A673 (cell line): Measurements from ENCODE around the gene C15orf61. TPM values are rescaled to one million over a fixed set of nuclear protein-coding genes. Genes with fewer than 3 reads are reported as not detected.

ENCODE experiments used
- BruUV-seq: library from RNA; stranded (reverse); fragments of 400-500 nt; replicated peaks from 2 replicates; lab custom pipeline; 2021; lab: Mats Ljungman, UMichigan
- CTCF ChIA-PET: fragments of 300-600 bp; sonication (Branson Sonifier 250); formaldehyde crosslinking; loops from one replicate; lab custom pipeline; 2022; ENCODE audit warnings: antibody characterized with exemption; lab: Charles Lee
- POLR2A ChIA-PET: fragments of 300-600 bp; sonication (Branson Sonifier 250); formaldehyde crosslinking; loops from one replicate; lab custom pipeline; 2022; ENCODE audit warnings: antibody characterized with exemption; ENCODE audit not compliant: low non-redundant PET; lab: Charles Lee
- DNase-seq: peaks from one replicate; pipeline ENCODE4 v3.0.0-alpha.2; 2015; ENCODE audit warnings: low spot score
- H3K27ac ChIP-seq: fragments of 200-600 bp; sonication (generic); 2 replicates; pipeline ENCODE4 v1.5.1; 2016; ENCODE audit warnings: mixed run types, low read depth, mild to moderate bottlenecking, mixed read lengths, antibody characterized with exemption, low read length; ENCODE audit not compliant: poor library complexity, severe bottlenecking
- H3K27me3 ChIP-seq: fragments of 200-600 bp; sonication (generic); replicated peaks from 2 replicates; pipeline ENCODE4 v1.6.1; 2017; ENCODE audit warnings: mixed run types, low read depth, mild to moderate bottlenecking, mixed read lengths, antibody characterized with exemption, low read length; ENCODE audit not compliant: insufficient read depth, poor library complexity
- H3K36me3 ChIP-seq: fragments of 200-600 bp; sonication (generic); 2 replicates; pipeline ENCODE4 v1.6.1; 2016; ENCODE audit warnings: mixed run types, mild to moderate bottlenecking, mixed read lengths, antibody characterized with exemption, low read length; ENCODE audit not compliant: insufficient read depth, poor library complexity, severe bottlenecking
- H3K4me1 ChIP-seq: fragments of 200-600 bp; sonication (generic); 2 replicates; pipeline ENCODE4 v1.6.1; 2017; ENCODE audit warnings: mixed run types, mild to moderate bottlenecking, mixed read lengths, antibody characterized with exemption, low read length; ENCODE audit not compliant: insufficient read depth, poor library complexity, severe bottlenecking
- H3K4me3 ChIP-seq: fragments of 200-600 bp; sonication (generic); 2 replicates; pipeline ENCODE4 v1.5.1; 2016; ENCODE audit warnings: low read depth, mixed run types, mild to moderate bottlenecking, mixed read lengths, low read length; ENCODE audit not compliant: poor library complexity, severe bottlenecking
- H3K9me3 ChIP-seq: fragments of 200-600 bp; sonication (generic); 2 replicates; pipeline ENCODE4 v1.6.1; 2016; ENCODE audit warnings: mixed run types, low read depth, mild to moderate bottlenecking, mixed read lengths, antibody characterized with exemption, low read length; ENCODE audit not compliant: poor library complexity, severe bottlenecking
- CTCF ChIP-seq: fragments of 300-800, 200-600 bp; sonication (generic); conservative IDR thresholded peaks from 2 replicates; pipeline ENCODE4 v1.5.1; 2017; ENCODE audit warnings: low read depth, mild to moderate bottlenecking, antibody characterized with exemption, low read length, moderate library complexity, mixed read lengths
- EZH2 ChIP-seq: fragments of 200-600 bp; sonication (generic); IDR thresholded peaks from 2 replicates; pipeline ENCODE4 v1.6.1; 2017; ENCODE audit warnings: borderline replicate concordance, low read depth, mild to moderate bottlenecking, mixed read lengths, antibody characterized with exemption, low read length; ENCODE audit not compliant: poor library complexity, severe bottlenecking
- intact Hi-C: fragments of 100-400 bp; cut with micrococcal nuclease; formaldehyde crosslinking; loops from one replicate; pipeline ENCODE4 v1.10.0; 2022; ENCODE audit not compliant: unreplicated experiment
- total RNA-seq: library from RNA; stranded (reverse); gene quantifications from 2 replicates; pipeline ENCODE4 v1.2.3, GENCODE V29; 2021

C15orf61 gene
- total RNA-seq, 1 experiment from 2014 or later = 6.3 TPM

- CTCF ChIA-PET = interaction anchor here (0.5 kb wide), 1 partner anchor 112 kb away, joined by 7 read pairs; no protein-coding TSS in a partner anchor
- H3K27me3 ChIP-seq = no peaks in the 10 kb centered on the region
- H3K9me3 ChIP-seq = no peaks in the 10 kb centered on the region
- POLR2A ChIA-PET = no interaction called here
- no peak overlapping the region for H3K4me3 ChIP-seq
- no peaks in the 10 kb centered on the region for H3K36me3 ChIP-seq
- DNase-seq = peak; percentile 95
- peaks cover 20% of the 10 kb centered on the region for H3K4me1 ChIP-seq
- H3K27ac ChIP-seq = peak overlapping the region; percentile 60
- BruUV-seq = no TSS peak
- intact Hi-C loops = no loop called here
- TF ChIP-seq CTCF = no peak
- TF ChIP-seq EZH2 = no peak
These were observed 41.0 kb upstream of the C15orf61 start for GRCh38 chr15:67479781-67480505.

- intact Hi-C loops = no loop called here
- no peak for DNase-seq
- H3K4me1 ChIP-seq = peaks cover 20% of the 10 kb centered on the region
- CTCF ChIA-PET = no interaction called here
- no peaks in the 10 kb centered on the region for H3K36me3 ChIP-seq
- BruUV-seq = no TSS peak
- no peak overlapping the region for H3K4me3 ChIP-seq
- H3K9me3 ChIP-seq = no peaks in the 10 kb centered on the region
- H3K27me3 ChIP-seq = no peaks in the 10 kb centered on the region
- H3K27ac ChIP-seq = no peak overlapping the region
- no peak for TF ChIP-seq EZH2
- TF ChIP-seq CTCF = no peak
- POLR2A ChIA-PET = no interaction called here
These were observed 40.2 kb upstream of the C15orf61 start for GRCh38 chr15:67480741-67481140.

GRCh38 chr15:67481680-67482079 is 39.3 kb upstream of the C15orf61 start:
- ChIA-PET CTCF (no interaction called here), POLR2A (no interaction called here)
- Histone ChIP-seq H3K36me3 (no peaks in the 10 kb centered on the region), H3K27me3 (no peaks in the 10 kb centered on the region), H3K27ac (no peak overlapping the region), H3K4me3 (no peak overlapping the region), H3K9me3 (no peaks in the 10 kb centered on the region), H3K4me1 (peaks cover 20% of the 10 kb centered on the region)
- no peak for DNase-seq
- BruUV-seq = no TSS peak
- intact Hi-C loops = no loop called here
- TF ChIP-seq CTCF = no peak
- no peak for TF ChIP-seq EZH2
